CD4-positive, alpha-beta T cell (primary cell): ENCODE data around the gene MYRIP. TPM values are rescaled to one million over a fixed set of nuclear protein-coding genes. Genes with fewer than 3 reads are reported as not detected.

ENCODE experiments used
- ATAC-seq: fragments of 200-7000 bp; cut with Tn5 transposase; one replicate; pipeline ENCODE4 v1.10.0; 2022; ENCODE audit warnings: mild to moderate bottlenecking; ENCODE audit not compliant: poor library complexity
- CTCF ChIA-PET: fragments of 350-600 bp; sonication (Branson Sonifier 250); formaldehyde crosslinking; loops from one replicate; lab custom pipeline; 2021; ENCODE audit warnings: antibody characterized with exemption, inconsistent platforms; lab: Charles Lee
- POLR2A ChIA-PET: fragments of 350-600 bp; sonication (Branson Sonifier 250); formaldehyde crosslinking; loops from one replicate; lab custom pipeline; 2021; ENCODE audit warnings: antibody characterized with exemption, inconsistent platforms; lab: Charles Lee
- DNase-seq, 14 experiments: peaks; one replicate each; pipeline ENCODE4 v3.0.0-alpha.2; 2013 to 2020; ENCODE audit warnings: mixed read lengths in 2 of 14
- H3K27ac ChIP-seq, 2 donors: one replicate each; pipeline versions ENCODE4 v1.5.1 to v1.7.0; 2013; ENCODE audit warnings: low read length in 2 of 2, low read depth in 1 of 2, mild to moderate bottlenecking in 1 of 2
- H3K27me3 ChIP-seq, 2 experiments: 1 replicate in 1 of 2; 2 replicates in 1 of 2; pipeline versions ENCODE4 v1.6.1 to v1.7.0; 2013; ENCODE audit warnings: low read length in 2 of 2, control low read depth in 1 of 2, mild to moderate bottlenecking in 1 of 2, moderate library complexity in 1 of 2; ENCODE audit not compliant: insufficient read depth in 2 of 2, control insufficient read depth in 1 of 2
- H3K36me3 ChIP-seq: one replicate; pipeline ENCODE4 v1.6.1; 2013; ENCODE audit warnings: low read length, control low read depth; ENCODE audit not compliant: insufficient read depth
- H3K4me1 ChIP-seq: one replicate; pipeline ENCODE4 v1.6.1; 2013; ENCODE audit warnings: low read length, control low read depth; ENCODE audit not compliant: insufficient read depth
- H3K4me3 ChIP-seq: one replicate; pipeline ENCODE4 v1.5.1; 2013; ENCODE audit warnings: mild to moderate bottlenecking, low read length, moderate library complexity
- H3K9me3 ChIP-seq, 2 experiments: 1 replicate in 1 of 2; 2 replicates in 1 of 2; pipeline versions ENCODE4 v1.6.1 to v1.7.0; 2013; ENCODE audit warnings: low read length in 2 of 2, mild to moderate bottlenecking in 2 of 2, control low read depth in 1 of 2, moderate library complexity in 1 of 2; ENCODE audit not compliant: control insufficient read depth in 1 of 2, insufficient read depth in 1 of 2
- H3K27ac Mint-ChIP-seq: one replicate; pipeline ENCODE4 v1.8.0; 2020; ENCODE audit warnings: mixed read lengths
- H3K27me3 Mint-ChIP-seq: one replicate; pipeline ENCODE4 v1.8.0; 2021; ENCODE audit warnings: mixed read lengths
- H3K36me3 Mint-ChIP-seq: one replicate; pipeline ENCODE4 v1.8.0; 2021; ENCODE audit warnings: low read depth, mixed read lengths
- H3K4me1 Mint-ChIP-seq: one replicate; pipeline ENCODE4 v1.8.0; 2021; ENCODE audit warnings: low read depth, mixed read lengths
- H3K4me3 Mint-ChIP-seq: one replicate; pipeline ENCODE4 v1.8.0; 2020; ENCODE audit warnings: mild to moderate bottlenecking, mixed read lengths
- H3K9me3 Mint-ChIP-seq: one replicate; pipeline ENCODE4 v1.8.0; 2020; ENCODE audit warnings: mixed read lengths
- CTCF ChIP-seq: fragments of 200-600 bp; IDR thresholded peaks from one replicate; pipeline ENCODE4 v1.8.0; 2022; ENCODE audit warnings: antibody characterized with exemption, mild to moderate bottlenecking
- intact Hi-C, 2 experiments: fragments of 100-400 bp; cut with DNase I in 1 of 2; cut with micrococcal nuclease in 1 of 2; formaldehyde crosslinking; loops; one replicate each; pipeline versions ENCODE4 v1.15.1 to v1.9.0; 2023 to 2025; cut with DNase I, micrococcal nuclease
- total RNA-seq, 174 experiments: library from RNA in 2 of 174; stranded (reverse) in 2 of 174; gene quantifications; one replicate each; pipeline ENCODE4 v1.2.3 and lab custom pipeline; 2021 to 2026

Gene MYRIP
- total RNA-seq, 2 experiments from 2014 or later = not detected

- Histone ChIP-seq H3K27me3 (no peaks in the 10 kb centered on the region), H3K4me3 (no peak overlapping the region), H3K4me1 (peaks cover 4% of the 10 kb centered on the region), H3K27ac (no peak overlapping the region), H3K9me3 (peaks cover 0 to 9% of the 10 kb centered on the region in 2 experiments), H3K36me3 (peaks cover 5% of the 10 kb centered on the region)
- H3K9me3 Mint-ChIP-seq = no peaks in the 10 kb centered on the region
- H3K4me1 Mint-ChIP-seq = no peaks in the 10 kb centered on the region
- H3K27ac Mint-ChIP-seq = no peak overlapping the region
- ChIA-PET CTCF (interaction anchor here (1.1 kb wide), 1 partner anchor 18 kb away, joined by 3 read pairs; no protein-coding TSS in a partner anchor), POLR2A (interaction anchor here (0.6 to 1.9 kb wide), 2 partner anchors 17 to 24 kb away, joined by 3 to 9 read pairs; no protein-coding TSS in a partner anchor)
- peaks cover 66% of the 10 kb centered on the region for H3K36me3 Mint-ChIP-seq
- ATAC-seq (no peak), DNase-seq (no peak)
- H3K4me3 Mint-ChIP-seq = no peak overlapping the region
- no peak for TF ChIP-seq CTCF
- intact Hi-C loops = no loop called here
- H3K27me3 Mint-ChIP-seq = no peaks in the 10 kb centered on the region
These were observed 482.1 kb downstream of the MYRIP start for GRCh38 chr3:40291471-40291870.

- ChIA-PET POLR2A (no interaction called here), CTCF (no interaction called here)
- no peak overlapping the region for H3K4me3 Mint-ChIP-seq
These were observed 483.4 kb downstream of the MYRIP start for GRCh38 chr3:40292637-40293349.

GRCh38 chr3:40294434-40294833 lies 485.0 kb downstream of the MYRIP start:
- no peak overlapping the region for H3K27ac Mint-ChIP-seq
- Histone ChIP-seq H3K27ac (no peak overlapping the region), H3K36me3 (peaks cover 5% of the 10 kb centered on the region), H3K4me1 (peaks cover 4% of the 10 kb centered on the region), H3K9me3 (peaks cover 0 to 9% of the 10 kb centered on the region in 2 experiments), H3K4me3 (no peak overlapping the region), H3K27me3 (no peaks in the 10 kb centered on the region)
- intact Hi-C loops = no loop called here
- no peak overlapping the region for H3K4me3 Mint-ChIP-seq
- ATAC-seq (no peak), DNase-seq (no peak)
- H3K9me3 Mint-ChIP-seq = no peaks in the 10 kb centered on the region
- no peaks in the 10 kb centered on the region for H3K4me1 Mint-ChIP-seq
- POLR2A ChIA-PET = no interaction called here
- H3K36me3 Mint-ChIP-seq = peaks cover 76% of the 10 kb centered on the region
- no peaks in the 10 kb centered on the region for H3K27me3 Mint-ChIP-seq
- no peak for TF ChIP-seq CTCF
- CTCF ChIA-PET = no interaction called here

More at GRCh38 chr3:40292637-40293349, 483.4 kb downstream of the MYRIP start:
- no peaks in the 10 kb centered on the region for H3K9me3 Mint-ChIP-seq
- ATAC-seq (no peak), DNase-seq (no peak)
- intact Hi-C loops = no loop called here
- no peaks in the 10 kb centered on the region for H3K4me1 Mint-ChIP-seq
- Histone ChIP-seq H3K9me3 (peaks cover 0 to 9% of the 10 kb centered on the region in 2 experiments), H3K36me3 (peaks cover 5% of the 10 kb centered on the region), H3K4me1 (peaks cover 4% of the 10 kb centered on the region), H3K27me3 (no peaks in the 10 kb centered on the region), H3K4me3 (no peak overlapping the region), H3K27ac (no peak overlapping the region)
- no peak overlapping the region for H3K27ac Mint-ChIP-seq
- H3K36me3 Mint-ChIP-seq = peaks cover 69% of the 10 kb centered on the region
- no peaks in the 10 kb centered on the region for H3K27me3 Mint-ChIP-seq
- TF ChIP-seq CTCF = no peak
